SK-N-SH (cell line): Measurements from ENCODE around the gene CUBN.

Experiments used
- EP300 ChIP-seq, 2 experiments: IDR thresholded peaks; 2 replicates each; pipeline versions ENCODE4 v1.4.0 to v1.6.1; 2012; ENCODE audit warnings: borderline replicate concordance in 1 of 2, low read depth in 1 of 2, low read length in 1 of 2
- EZH2phosphoT487 ChIP-seq: fragments of 200-600 bp; sonication (generic); IDR thresholded peaks from 2 replicates; pipeline ENCODE4 v1.6.1; 2017; ENCODE audit warnings: low read depth, mixed run types, mild to moderate bottlenecking, antibody characterized with exemption, moderate library complexity, borderline replicate concordance
- FOXJ3 ChIP-seq: sonication (generic); formaldehyde crosslinking; IDR thresholded peaks from 2 replicates; pipeline ENCODE4 v1.5.1; 2020; ENCODE audit warnings: mild to moderate bottlenecking, missing genetic modification reagents
- GABPA ChIP-seq: IDR thresholded peaks from 2 replicates; pipeline ENCODE4 v1.4.0; 2012; ENCODE audit warnings: low read depth, mild to moderate bottlenecking
- SIN3A ChIP-seq: IDR thresholded peaks from 2 replicates; pipeline ENCODE4 v1.6.1; 2012; ENCODE audit warnings: low read depth, mild to moderate bottlenecking, low read length, moderate library complexity, borderline replicate concordance
- SMC3 ChIP-seq: IDR thresholded peaks from 2 replicates; pipeline ENCODE4 v1.6.1; 2012; ENCODE audit warnings: low read depth, low read length, improper control_type of control experiment
- TEAD4 ChIP-seq: IDR thresholded peaks from 2 replicates; pipeline ENCODE4 v1.4.0; 2012; ENCODE audit warnings: mild to moderate bottlenecking, borderline replicate concordance; ENCODE audit not compliant: insufficient read depth
- YY1 ChIP-seq: IDR thresholded peaks from 2 replicates; pipeline ENCODE4 v1.4.0; 2012; ENCODE audit warnings: low read depth, mild to moderate bottlenecking
- TF ChIP-seq, protein P1 (sequence below): IDR thresholded peaks from 2 replicates; pipeline ENCODE4 v1.4.0; 2012; ENCODE audit warnings: low read depth, borderline replicate concordance
- TF ChIP-seq, protein P2 (sequence below): fragments of 200-600 bp; sonication (generic); IDR thresholded peaks from 2 replicates; pipeline ENCODE4 v1.6.1; 2017; ENCODE audit warnings: antibody characterized with exemption, mild to moderate bottlenecking, moderate library complexity

DNA sequence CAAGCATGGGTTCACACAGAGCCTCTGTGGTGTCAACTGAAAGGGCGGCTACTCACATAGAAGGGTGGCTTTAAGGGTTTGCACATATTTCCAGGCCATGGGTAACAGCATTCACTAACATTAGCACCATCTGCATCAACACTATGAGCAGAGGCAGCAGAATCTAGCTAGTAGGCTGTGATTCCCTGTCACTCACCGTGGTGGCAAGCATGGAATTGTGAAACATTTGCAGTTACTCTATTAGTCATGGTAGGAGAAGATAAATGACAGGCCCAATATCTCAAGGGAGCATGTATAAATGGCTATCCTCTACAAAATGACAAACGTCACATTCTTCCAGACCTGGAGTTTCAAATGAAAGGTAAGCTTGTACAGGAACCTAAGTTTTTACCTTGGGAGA is 32.2 kb upstream of the CUBN start:
- TF ChIP-seq, protein P1, sequence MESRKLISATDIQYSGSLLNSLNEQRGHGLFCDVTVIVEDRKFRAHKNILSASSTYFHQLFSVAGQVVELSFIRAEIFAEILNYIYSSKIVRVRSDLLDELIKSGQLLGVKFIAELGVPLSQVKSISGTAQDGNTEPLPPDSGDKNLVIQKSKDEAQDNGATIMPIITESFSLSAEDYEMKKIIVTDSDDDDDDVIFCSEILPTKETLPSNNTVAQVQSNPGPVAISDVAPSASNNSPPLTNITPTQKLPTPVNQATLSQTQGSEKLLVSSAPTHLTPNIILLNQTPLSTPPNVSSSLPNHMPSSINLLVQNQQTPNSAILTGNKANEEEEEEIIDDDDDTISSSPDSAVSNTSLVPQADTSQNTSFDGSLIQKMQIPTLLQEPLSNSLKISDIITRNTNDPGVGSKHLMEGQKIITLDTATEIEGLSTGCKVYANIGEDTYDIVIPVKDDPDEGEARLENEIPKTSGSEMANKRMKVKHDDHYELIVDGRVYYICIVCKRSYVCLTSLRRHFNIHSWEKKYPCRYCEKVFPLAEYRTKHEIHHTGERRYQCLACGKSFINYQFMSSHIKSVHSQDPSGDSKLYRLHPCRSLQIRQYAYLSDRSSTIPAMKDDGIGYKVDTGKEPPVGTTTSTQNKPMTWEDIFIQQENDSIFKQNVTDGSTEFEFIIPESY, result no peak
- no peak for TF ChIP-seq SIN3A
- TF ChIP-seq YY1, result no peak
- no peak for TF ChIP-seq EZH2phosphoT487
- TF ChIP-seq TEAD4, result no peak
- TF ChIP-seq EP300 (IDR thresholded peaks at IDR 0.05; ENCODE audit: borderline replicate concordance in 1 of 2, low read depth in 1 of 2, low read length in 1 of 2), result no peak
- TF ChIP-seq, protein P2, sequence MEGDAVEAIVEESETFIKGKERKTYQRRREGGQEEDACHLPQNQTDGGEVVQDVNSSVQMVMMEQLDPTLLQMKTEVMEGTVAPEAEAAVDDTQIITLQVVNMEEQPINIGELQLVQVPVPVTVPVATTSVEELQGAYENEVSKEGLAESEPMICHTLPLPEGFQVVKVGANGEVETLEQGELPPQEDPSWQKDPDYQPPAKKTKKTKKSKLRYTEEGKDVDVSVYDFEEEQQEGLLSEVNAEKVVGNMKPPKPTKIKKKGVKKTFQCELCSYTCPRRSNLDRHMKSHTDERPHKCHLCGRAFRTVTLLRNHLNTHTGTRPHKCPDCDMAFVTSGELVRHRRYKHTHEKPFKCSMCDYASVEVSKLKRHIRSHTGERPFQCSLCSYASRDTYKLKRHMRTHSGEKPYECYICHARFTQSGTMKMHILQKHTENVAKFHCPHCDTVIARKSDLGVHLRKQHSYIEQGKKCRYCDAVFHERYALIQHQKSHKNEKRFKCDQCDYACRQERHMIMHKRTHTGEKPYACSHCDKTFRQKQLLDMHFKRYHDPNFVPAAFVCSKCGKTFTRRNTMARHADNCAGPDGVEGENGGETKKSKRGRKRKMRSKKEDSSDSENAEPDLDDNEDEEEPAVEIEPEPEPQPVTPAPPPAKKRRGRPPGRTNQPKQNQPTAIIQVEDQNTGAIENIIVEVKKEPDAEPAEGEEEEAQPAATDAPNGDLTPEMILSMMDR, result no peak
- TF ChIP-seq SMC3, result no peak
- no peak for TF ChIP-seq GABPA
- TF ChIP-seq FOXJ3 (CRISPR knock-in tag), result no peak
